GM19025 (cell line): Measurements from ENCODE around the gene PRRG1.
"Not testable (repeated sequence)": the region's sequence is repeated elsewhere in the genome, so short reads cannot be mapped to it uniquely, and the experiment has no call there.

Experiments used
- ATAC-seq: cut with Tn5 transposase; IDR thresholded peaks from one replicate; pipeline ENCODE4 v1.9.1; 2021; ENCODE audit warnings: mild to moderate bottlenecking, low read depth, moderate library complexity; ENCODE audit not compliant: unreplicated experiment

Gene PRRG1

GRCh38 chrX:37349221-37350033 is at the start of gene PRRG1:
PRRG1 (plus strand) TSS chrX:37349364; CDS start chrX:37406250, 56,886 bp downstream.
- ATAC-seq: no peak

- ATAC-seq: no peak
Observed at GRCh38 chrX:37302569-37302968, 46.6 kb upstream of the PRRG1 start.

GRCh38 chrX:37305238-37305637 is 43.9 kb upstream of the PRRG1 start:
- ATAC-seq: not testable (repeated sequence)

- no peak for ATAC-seq
Observed at GRCh38 chrX:37314531-37314930, 34.6 kb upstream of the PRRG1 start.

GRCh38 chrX:37315511-37316248 is 33.5 kb upstream of the PRRG1 start:
- no peak for ATAC-seq

GRCh38 chrX:37320541-37321203 is 28.5 kb upstream of the PRRG1 start:
- no peak for ATAC-seq

GRCh38 chrX:37330642-37331041 is 18.5 kb upstream of the PRRG1 start:
- ATAC-seq: no peak

GRCh38 chrX:37331546-37331945 is 17.6 kb upstream of the PRRG1 start:
- ATAC-seq: no peak

GRCh38 chrX:37332055-37332454 is 17.1 kb upstream of the PRRG1 start:
- no peak for ATAC-seq

- ATAC-seq: no peak
Observed at GRCh38 chrX:37332987-37333658, 16.0 kb upstream of the PRRG1 start.

GRCh38 chrX:37347420-37347819 is 1.7 kb upstream of the PRRG1 start:
- no peak for ATAC-seq

GRCh38 chrX:37348231-37348970 is 763 bp upstream of the PRRG1 start:
- ATAC-seq: no peak

- ATAC-seq: no peak
Observed at GRCh38 chrX:37348971-37349220, 268 bp upstream of the PRRG1 start.

GRCh38 chrX:37350034-37350365 is 836 bp downstream of the PRRG1 start:
- ATAC-seq: no peak

GRCh38 chrX:37353646-37354045 is 4.5 kb downstream of the PRRG1 start:
- ATAC-seq: no peak

GRCh38 chrX:37357436-37357835 is 8.3 kb downstream of the PRRG1 start:
- ATAC-seq: no peak

GRCh38 chrX:37361596-37361995 is 12.4 kb downstream of the PRRG1 start:
- ATAC-seq: no peak

- no peak for ATAC-seq
Observed at GRCh38 chrX:37364666-37365065, 15.5 kb downstream of the PRRG1 start.

- no peak for ATAC-seq
Observed at GRCh38 chrX:37367946-37368345, 18.8 kb downstream of the PRRG1 start.

GRCh38 chrX:37370499-37371141 is 21.5 kb downstream of the PRRG1 start:
- no peak for ATAC-seq
